GM19467 (cell line): ENCODE data around the gene NEAT1.
A peak's percentile ranks its signal among the peaks of the same experiment; 100 is the strongest.

Experiments used
- ATAC-seq: cut with Tn5 transposase; IDR thresholded peaks from one replicate; pipeline ENCODE4 v1.9.1; 2021; ENCODE audit warnings: mild to moderate bottlenecking, moderate library complexity; ENCODE audit not compliant: unreplicated experiment

The NEAT1 gene

GRCh38 chr11:65433657-65434056 lies 11.1 kb downstream of the NEAT1 start:
- no peak for ATAC-seq

- no peak for ATAC-seq
Measured at GRCh38 chr11:65434057-65434666, 11.6 kb downstream of the NEAT1 start.

- no peak for ATAC-seq
Measured at GRCh38 chr11:65434667-65435410, 12.2 kb downstream of the NEAT1 start.

GRCh38 chr11:65435411-65435931 lies 12.9 kb downstream of the NEAT1 start:
- ATAC-seq, result no peak

GRCh38 chr11:65435981-65436411 lies 13.4 kb downstream of the NEAT1 start:
- ATAC-seq, result no peak

GRCh38 chr11:65436412-65437032 lies 13.9 kb downstream of the NEAT1 start:
- ATAC-seq, result no peak

- ATAC-seq, result no peak
Measured at GRCh38 chr11:65437436-65438227, 15.0 kb downstream of the NEAT1 start.

- no peak for ATAC-seq
Measured at GRCh38 chr11:65438257-65439151, 15.9 kb downstream of the NEAT1 start.

- no peak for ATAC-seq
Measured at GRCh38 chr11:65439331-65440181, 17.0 kb downstream of the NEAT1 start.

- ATAC-seq, result peak; percentile 49
Measured at GRCh38 chr11:65440831-65441499, 18.4 kb downstream of the NEAT1 start.

- ATAC-seq, result no peak
Measured at GRCh38 chr11:65442842-65443331, 20.3 kb downstream of the NEAT1 start.

GRCh38 chr11:65444314-65445051 lies 21.9 kb downstream of the NEAT1 start:
- ATAC-seq, result no peak

GRCh38 chr11:65445101-65445603 lies 22.6 kb downstream of the NEAT1 start:
- no peak for ATAC-seq

GRCh38 chr11:65445604-65446445 lies 23.2 kb downstream of the NEAT1 start:
- ATAC-seq, result no peak

- ATAC-seq, result no peak
Measured at GRCh38 chr11:65446446-65447277, 24.1 kb downstream of the NEAT1 start.

GRCh38 chr11:65448074-65448417 lies 25.4 kb downstream of the NEAT1 start:
- ATAC-seq, result no peak
